Measurements from ENCODE around the gene IFT74.

The IFT74 gene

DNA sequence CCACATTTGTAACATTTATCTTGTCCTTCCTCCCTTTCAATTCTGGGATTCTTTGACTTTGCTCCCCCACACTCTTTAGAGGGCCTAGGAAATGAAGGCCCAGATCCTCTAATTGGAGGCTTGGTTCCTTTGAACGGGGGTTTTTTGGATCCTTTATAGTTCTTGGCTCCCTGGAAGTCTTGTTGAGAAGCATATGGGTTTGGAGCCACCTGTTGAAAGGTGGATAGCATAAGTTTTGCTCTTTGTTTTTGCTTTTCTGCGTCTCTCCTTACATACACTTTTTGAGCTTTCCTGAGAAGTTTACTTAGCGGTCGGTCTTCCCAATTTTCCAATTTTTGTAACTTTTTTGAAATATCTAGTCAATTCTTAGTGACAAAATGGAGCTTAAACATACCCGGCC, 17.8 kb downstream of the IFT74 start:
- TF ChIP-seq, protein P1, sequence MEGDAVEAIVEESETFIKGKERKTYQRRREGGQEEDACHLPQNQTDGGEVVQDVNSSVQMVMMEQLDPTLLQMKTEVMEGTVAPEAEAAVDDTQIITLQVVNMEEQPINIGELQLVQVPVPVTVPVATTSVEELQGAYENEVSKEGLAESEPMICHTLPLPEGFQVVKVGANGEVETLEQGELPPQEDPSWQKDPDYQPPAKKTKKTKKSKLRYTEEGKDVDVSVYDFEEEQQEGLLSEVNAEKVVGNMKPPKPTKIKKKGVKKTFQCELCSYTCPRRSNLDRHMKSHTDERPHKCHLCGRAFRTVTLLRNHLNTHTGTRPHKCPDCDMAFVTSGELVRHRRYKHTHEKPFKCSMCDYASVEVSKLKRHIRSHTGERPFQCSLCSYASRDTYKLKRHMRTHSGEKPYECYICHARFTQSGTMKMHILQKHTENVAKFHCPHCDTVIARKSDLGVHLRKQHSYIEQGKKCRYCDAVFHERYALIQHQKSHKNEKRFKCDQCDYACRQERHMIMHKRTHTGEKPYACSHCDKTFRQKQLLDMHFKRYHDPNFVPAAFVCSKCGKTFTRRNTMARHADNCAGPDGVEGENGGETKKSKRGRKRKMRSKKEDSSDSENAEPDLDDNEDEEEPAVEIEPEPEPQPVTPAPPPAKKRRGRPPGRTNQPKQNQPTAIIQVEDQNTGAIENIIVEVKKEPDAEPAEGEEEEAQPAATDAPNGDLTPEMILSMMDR (IDR thresholded peaks at IDR 0.05; ENCODE audit: low read depth, low read length) = no peak
- H3K4me3 ChIP-seq (ENCODE audit: low read depth, low read length) = no peak overlapping the region

- TF ChIP-seq, protein P1 (IDR thresholded peaks at IDR 0.05; ENCODE audit: low read depth, low read length) = no peak
- H3K4me3 ChIP-seq (ENCODE audit: low read depth, low read length) = no peak overlapping the region
These were observed 18.7 kb downstream of the IFT74 start for GRCh38 chr9:26974927-26975326.

DNA sequence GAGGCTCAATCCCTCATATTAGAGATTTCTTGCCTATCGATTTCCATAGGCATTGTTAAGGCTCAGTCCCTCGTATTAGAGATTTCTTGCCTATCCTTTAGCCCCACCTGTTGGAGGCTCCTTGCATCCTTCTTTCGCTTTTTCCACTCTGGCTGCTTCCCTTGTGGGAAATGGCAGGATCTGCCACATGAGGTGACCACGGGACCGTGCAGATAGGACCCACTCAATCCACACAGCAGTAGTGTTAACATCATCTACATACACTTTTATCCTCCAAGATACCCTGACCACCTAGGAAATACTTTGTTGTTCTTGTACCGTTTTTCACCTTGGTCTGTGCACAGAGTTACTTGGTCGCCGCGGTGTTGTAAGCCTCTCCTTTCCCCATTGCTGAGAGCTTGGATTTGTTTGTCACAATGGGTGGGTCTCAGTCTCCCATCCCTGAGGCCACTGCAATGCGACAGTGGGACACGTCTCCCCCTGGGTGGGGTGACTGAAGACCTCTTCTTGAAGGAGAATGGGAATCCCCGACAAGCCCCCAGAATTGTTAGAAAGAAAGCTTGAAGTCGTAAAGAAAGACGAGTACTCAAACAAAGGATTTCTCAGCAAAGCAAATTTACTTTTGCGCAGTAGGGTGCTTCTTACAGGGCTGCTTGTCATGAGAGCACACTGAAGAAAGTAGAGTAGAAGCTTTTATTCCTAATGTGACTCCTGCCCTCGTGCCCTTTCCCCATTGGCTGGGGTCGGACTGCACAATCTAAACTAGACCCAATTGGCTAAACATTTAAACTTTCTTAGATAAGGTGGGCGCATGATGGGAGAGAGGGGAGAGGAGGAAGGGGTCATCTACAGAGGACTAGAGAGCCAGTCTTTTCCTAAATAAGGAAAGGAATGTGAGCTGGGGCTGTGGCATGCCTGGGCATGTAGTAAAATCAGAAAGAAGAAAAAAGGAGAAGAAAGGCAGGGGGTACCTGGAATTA, 19.8 kb downstream of the IFT74 start:
- TF ChIP-seq, protein P1 (IDR thresholded peaks at IDR 0.05; ENCODE audit: low read depth, low read length) = peak; percentile 34
- H3K4me3 ChIP-seq (ENCODE audit: low read depth, low read length) = no peak overlapping the region

GRCh38 chr9:26983340-26983739, 27.1 kb downstream of the IFT74 start:
- TF ChIP-seq, protein P1 (IDR thresholded peaks at IDR 0.05; ENCODE audit: low read depth, low read length) = no peak
- no peak overlapping the region for H3K4me3 ChIP-seq (ENCODE audit: low read depth, low read length)

DNA sequence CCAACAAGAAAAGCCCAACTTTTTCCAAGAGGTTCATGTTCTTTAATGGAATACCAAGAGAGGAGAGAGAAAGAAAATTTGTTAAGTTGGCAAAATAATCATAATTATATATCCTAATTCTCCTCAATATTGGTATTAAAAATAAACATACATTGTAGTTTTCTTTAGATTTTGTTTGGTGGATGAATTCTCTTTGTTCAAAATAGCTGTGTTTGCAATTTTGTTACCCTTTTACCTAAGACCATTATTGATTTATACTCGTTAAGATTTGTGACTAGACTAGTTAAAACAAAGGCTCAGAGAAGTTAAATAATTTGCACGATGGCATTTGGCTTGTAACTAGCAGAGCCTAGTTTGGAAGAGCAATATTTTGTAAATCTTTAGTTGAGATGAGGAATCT, 39.6 kb downstream of the IFT74 start:
- no peak overlapping the region for H3K4me3 ChIP-seq (ENCODE audit: low read depth, low read length)
- TF ChIP-seq, protein P1 (IDR thresholded peaks at IDR 0.05; ENCODE audit: low read depth, low read length) = no peak

DNA sequence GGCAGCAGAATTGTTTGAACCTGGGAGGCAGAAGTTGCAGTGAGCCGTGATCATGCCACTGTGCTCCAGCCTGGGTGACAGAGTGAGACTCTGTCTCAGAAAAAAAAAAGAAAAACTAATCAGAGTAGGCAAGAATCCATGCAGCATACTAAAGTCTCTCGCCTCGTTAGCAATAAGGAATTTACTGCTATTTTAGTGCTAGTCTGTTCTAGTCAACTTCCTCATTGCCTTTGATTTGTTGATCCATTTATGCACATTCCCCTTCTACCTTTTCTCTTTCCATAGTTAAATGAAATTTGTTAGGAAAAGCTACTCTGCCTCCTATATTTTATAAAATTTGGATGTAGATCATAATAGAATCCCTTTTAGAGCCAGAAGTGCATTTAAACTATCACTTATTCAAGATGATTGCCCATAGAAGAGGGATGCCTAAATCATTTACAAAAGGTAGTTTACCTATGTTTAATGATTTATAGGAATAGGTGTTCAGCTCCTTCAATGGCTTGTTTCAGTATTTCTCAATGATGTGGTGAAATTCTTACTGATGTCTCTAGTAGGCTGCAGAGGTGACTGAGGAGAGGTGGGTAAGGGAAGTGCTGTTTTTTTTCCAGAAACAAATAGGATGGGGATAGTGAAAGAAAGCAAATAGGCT, 47.3 kb downstream of the IFT74 start:
- TF ChIP-seq, protein P1 (IDR thresholded peaks at IDR 0.05; ENCODE audit: low read depth, low read length) = no peak
- no peak overlapping the region for H3K4me3 ChIP-seq (ENCODE audit: low read depth, low read length)

GRCh38 chr9:27005491-27005890, 49.3 kb downstream of the IFT74 start, which contains the start of gene LRRC19:
LRRC19 (minus strand) TSS chr9:27005672; CDS start chr9:26999694, 5,978 bp downstream.
- no peak within 1 kb of the TSS for H3K4me3 ChIP-seq (ENCODE audit: low read depth, low read length)
- TF ChIP-seq, protein P1 (IDR thresholded peaks at IDR 0.05; ENCODE audit: low read depth, low read length) = no peak
